Measurements from ENCODE around the gene COQ8A.

- TF ChIP-seq CTCF (IDR thresholded peaks at IDR 0.05; ENCODE audit: low read depth, low read length) (no peak), MYC (IDR thresholded peaks at IDR 0.05; ENCODE audit: low read depth, low read length) (no peak)
Observed at GRCh38 chr1:226985839-226986463, 45.9 kb downstream of the COQ8A start.

All from NB4 (cell line).